ENCODE results near the gene C2CD2L.

DNA sequence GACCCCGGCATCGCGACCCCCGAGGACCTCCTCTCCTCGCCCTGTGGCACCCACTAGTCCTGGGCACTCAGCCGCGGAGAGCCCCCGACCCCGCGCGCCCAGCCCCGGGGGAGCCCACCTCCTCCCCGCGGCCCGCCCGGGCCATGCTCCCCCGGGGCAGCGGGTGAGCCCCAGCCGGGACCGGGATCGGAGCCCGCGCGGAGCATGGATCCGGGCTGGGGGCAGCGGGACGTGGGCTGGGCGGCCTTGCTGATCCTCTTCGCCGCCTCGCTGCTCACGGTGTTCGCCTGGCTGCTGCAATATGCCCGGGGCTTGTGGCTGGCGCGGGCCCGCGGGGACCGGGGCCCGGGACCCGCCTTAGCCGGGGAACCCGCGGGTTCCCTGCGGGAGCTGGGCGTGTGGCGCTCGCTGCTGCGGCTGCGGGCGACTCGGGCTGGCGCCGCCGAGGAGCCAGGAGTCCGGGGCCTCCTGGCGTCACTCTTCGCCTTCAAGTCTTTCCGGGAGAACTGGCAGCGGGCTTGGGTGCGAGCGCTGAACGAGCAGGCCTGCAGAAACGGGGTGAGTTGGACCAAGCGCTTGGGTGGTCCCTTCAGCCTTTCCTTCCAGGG lies 498 bp downstream of the C2CD2L start:
- no peak for TF ChIP-seq ZNF384 (IDR thresholded peaks at IDR 0.05)
- TF ChIP-seq FOXM1 (IDR thresholded peaks at IDR 0.05; ENCODE audit: borderline replicate concordance), result no peak
- TF ChIP-seq HDGF (IDR thresholded peaks at IDR 0.05; ENCODE audit: borderline replicate concordance), result no peak
- no peak for TF ChIP-seq FOXK2 (IDR thresholded peaks at IDR 0.05)
- TF ChIP-seq, protein P1, sequence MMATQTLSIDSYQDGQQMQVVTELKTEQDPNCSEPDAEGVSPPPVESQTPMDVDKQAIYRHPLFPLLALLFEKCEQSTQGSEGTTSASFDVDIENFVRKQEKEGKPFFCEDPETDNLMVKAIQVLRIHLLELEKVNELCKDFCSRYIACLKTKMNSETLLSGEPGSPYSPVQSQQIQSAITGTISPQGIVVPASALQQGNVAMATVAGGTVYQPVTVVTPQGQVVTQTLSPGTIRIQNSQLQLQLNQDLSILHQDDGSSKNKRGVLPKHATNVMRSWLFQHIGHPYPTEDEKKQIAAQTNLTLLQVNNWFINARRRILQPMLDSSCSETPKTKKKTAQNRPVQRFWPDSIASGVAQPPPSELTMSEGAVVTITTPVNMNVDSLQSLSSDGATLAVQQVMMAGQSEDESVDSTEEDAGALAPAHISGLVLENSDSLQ (IDR thresholded peaks at IDR 0.05), result no peak
- no peak for TF ChIP-seq BHLHE40 (IDR thresholded peaks at IDR 0.05; ENCODE audit: borderline replicate concordance)
